Transverse colon (tissue), 4 donors: ENCODE data around the gene ELAVL1. TPM values are rescaled to one million over a fixed set of nuclear protein-coding genes. Genes with fewer than 3 reads are reported as not detected.

Source experiments
- DNase-seq: peaks from one replicate; pipeline ENCODE4 v3.0.0-alpha.2; 2019
- H3K27ac ChIP-seq, 4 donors: fragments of 200-600 bp; sonication (generic); 2 replicates each; pipeline ENCODE4 v1.5.1; 2016 to 2018; ENCODE audit warnings: inconsistent platforms in 4 of 4
- H3K27me3 ChIP-seq: fragments of 200-600 bp; sonication (generic); 2 replicates; pipeline ENCODE4 v1.5.1; 2017; ENCODE audit warnings: inconsistent platforms
- H3K36me3 ChIP-seq, 4 donors: fragments of 200-600 bp; sonication (generic); 2 replicates each; pipeline ENCODE4 v1.5.1; 2017 to 2019; ENCODE audit warnings: inconsistent platforms in 4 of 4
- H3K4me1 ChIP-seq, 4 donors: fragments of 200-600 bp; sonication (generic); 2 replicates each; pipeline ENCODE4 v1.5.1; 2017 to 2020; ENCODE audit warnings: inconsistent platforms in 4 of 4
- H3K4me3 ChIP-seq, 4 donors: fragments of 200-600 bp; sonication (generic); 1 replicate in 1 of 4; 2 replicates in 3 of 4; pipeline versions ENCODE4 v1.5.1 to v1.6.1; 2017 to 2019; ENCODE audit warnings: inconsistent platforms in 4 of 4
- H3K9me3 ChIP-seq, 2 donors: fragments of 200-600 bp; sonication (generic); 2 replicates each; pipeline ENCODE4 v1.5.1; 2017 to 2019; ENCODE audit warnings: inconsistent platforms in 2 of 2
- CTCF ChIP-seq, 5 experiments: fragments of 200-600 bp in 3 of 5; fragments of 450-650 bp in 2 of 5; sonication (generic) in 3 of 5; IDR thresholded peaks; 1 replicate in 2 of 5; 2 replicates in 3 of 5; pipeline ENCODE4 v1.5.1; 2016 to 2017; ENCODE audit warnings: antibody characterized with exemption in 5 of 5, inconsistent platforms in 3 of 5, mild to moderate bottlenecking in 2 of 5, moderate library complexity in 1 of 5
- EP300 ChIP-seq: sonication (generic); formaldehyde crosslinking; IDR thresholded peaks from one replicate; pipeline ENCODE4 v1.6.1; 2017; ENCODE audit warnings: antibody characterized with exemption, low read depth
- POLR2A ChIP-seq: fragments of 450-650 bp; IDR thresholded peaks from one replicate; pipeline ENCODE4 v1.6.1; 2016; ENCODE audit warnings: antibody characterized with exemption, mild to moderate bottlenecking, moderate library complexity
- POLR2AphosphoS5 ChIP-seq, 3 donors: sonication (generic); formaldehyde crosslinking; IDR thresholded peaks; one replicate each; pipeline ENCODE4 v1.6.1; 2016; ENCODE audit warnings: antibody characterized with exemption in 3 of 3
- WGBS, 2 donors: methylation state at CpG; one replicate each; pipeline ENCODE4 v1.1.5; 2018; ENCODE audit warnings: low coverage in 1 of 2; 5-methylcytosine and 5-hydroxymethylcytosine counted together
- in situ Hi-C, 4 donors: fragments of 200-750 bp; cut with MboI; loops; one replicate each; pipeline versions ENCODE4 v1.15.0 to v1.15.1; 2017; ENCODE audit warnings: low sequenced_read_pairs in 3 of 4, low pct_ligation_motif_present in 1 of 4, low pct_unique_long_range_greater_than_20kb in 1 of 4
- intact Hi-C: fragments of 100-400 bp; cut with DNase I; formaldehyde crosslinking; loops from one replicate; pipeline ENCODE4 v1.15.1; 2023; ENCODE audit warnings: low total_unique reads
- total RNA-seq, 4 donors: library from RNA; depleted of rRNA; stranded (reverse); fragments of >200 nt; gene quantifications; one replicate each; pipeline ENCODE4 v1.1.0, GENCODE V29; 2016

The ELAVL1 gene
- total RNA-seq, 4 donors from 2014 or later: 11.9 to 101 (median 22.4) TPM

- Histone ChIP-seq H3K36me3 (peaks cover 0 to 18% (median 7%) of the 10 kb centered on the region in 4 donors), H3K4me1 (peaks cover 0 to 7% (median 0%) of the 10 kb centered on the region in 4 donors), H3K27me3 (no peaks in the 10 kb centered on the region), H3K27ac (no peak overlapping the region), H3K4me3 (no peak overlapping the region), H3K9me3 (no peaks in the 10 kb centered on the region)
- intact Hi-C loops (loop anchor here (5.0 kb wide), 1 partner anchor 34 kb away; no protein-coding TSS in a partner anchor), in situ Hi-C loops (no loop called here)
- no peak for DNase-seq
- WGBS, 2 donors: 88 to 96% methylated on average over 5 to 7 of the region's 7 CpGs
- TF ChIP-seq POLR2AphosphoS5 (IDR thresholded peaks at IDR 0.05) (no peak), EP300 (no peak), CTCF (IDR thresholded peaks at IDR 0.05) (no peak), POLR2A (no peak)
These were observed 23.8 kb downstream of the ELAVL1 start for GRCh38 chr19:7981661-7982060.

GRCh38 chr19:7981199-7981598 lies 24.2 kb downstream of the ELAVL1 start:
- Histone ChIP-seq H3K4me1 (peaks cover 0 to 4% (median 0%) of the 10 kb centered on the region in 4 donors), H3K9me3 (no peaks in the 10 kb centered on the region), H3K27me3 (no peaks in the 10 kb centered on the region), H3K36me3 (peaks cover 0 to 18% (median 7%) of the 10 kb centered on the region in 4 donors), H3K4me3 (no peak overlapping the region), H3K27ac (no peak overlapping the region)
- intact Hi-C loops (loop anchor here (5.0 kb wide), 1 partner anchor 34 kb away; no protein-coding TSS in a partner anchor), in situ Hi-C loops (no loop called here)
- no peak for TF ChIP-seq POLR2A
- no peak for TF ChIP-seq POLR2AphosphoS5 (IDR thresholded peaks at IDR 0.05)
- no peak for TF ChIP-seq EP300
- TF ChIP-seq CTCF (IDR thresholded peaks at IDR 0.05): no peak
- WGBS, 2 donors: 75 to 89% methylated on average over 5 to 7 of the region's 7 CpGs
- DNase-seq: no peak

GRCh38 chr19:7980635-7981121 lies 24.8 kb downstream of the ELAVL1 start:
- TF ChIP-seq POLR2A (no peak), CTCF (IDR thresholded peaks at IDR 0.05) (no peak), POLR2AphosphoS5 (IDR thresholded peaks at IDR 0.05) (no peak), EP300 (no peak)
- in situ Hi-C loops (no loop called here), intact Hi-C loops (loop anchor here (5.0 kb wide), 1 partner anchor 33 kb away; no protein-coding TSS in a partner anchor)
- H3K4me1 ChIP-seq: no peaks in the 10 kb centered on the region
- H3K27ac ChIP-seq: no peak overlapping the region
- H3K27me3 ChIP-seq: no peaks in the 10 kb centered on the region
- no peak for DNase-seq
- H3K4me3 ChIP-seq: no peak overlapping the region
- peaks cover 0 to 18% (median 7%) of the 10 kb centered on the region in 4 donors for H3K36me3 ChIP-seq
- no peaks in the 10 kb centered on the region for H3K9me3 ChIP-seq
- WGBS, 2 donors: 88 to 93% methylated on average over 4 to 12 of the region's 12 CpGs

GRCh38 chr19:7980168-7980567 lies 25.3 kb downstream of the ELAVL1 start:
- 92% methylated on average over 13 of the region's 13 CpGs; no CpG with 5 or more reads in 1 of the 2 donors for WGBS, 2 donors
- no peaks in the 10 kb centered on the region for H3K9me3 ChIP-seq
- no peaks in the 10 kb centered on the region for H3K27me3 ChIP-seq
- H3K4me3 ChIP-seq: no peak overlapping the region
- H3K4me1 ChIP-seq: no peaks in the 10 kb centered on the region
- no peak for TF ChIP-seq POLR2A
- intact Hi-C loops (loop anchor here (5.0 kb wide), 1 partner anchor 33 kb away; no protein-coding TSS in a partner anchor), in situ Hi-C loops (no loop called here)
- H3K36me3 ChIP-seq: peaks cover 0 to 18% (median 7%) of the 10 kb centered on the region in 4 donors
- no peak for DNase-seq
- H3K27ac ChIP-seq: no peak overlapping the region
